ENCODE results near the gene CCDC91.

The CCDC91 gene

GRCh38 chr12:28156804-28157203 is 33.5 kb upstream of the CCDC91 start:
- no peak for DNase-seq (ENCODE audit: low read depth)
- TF ChIP-seq, protein P1, sequence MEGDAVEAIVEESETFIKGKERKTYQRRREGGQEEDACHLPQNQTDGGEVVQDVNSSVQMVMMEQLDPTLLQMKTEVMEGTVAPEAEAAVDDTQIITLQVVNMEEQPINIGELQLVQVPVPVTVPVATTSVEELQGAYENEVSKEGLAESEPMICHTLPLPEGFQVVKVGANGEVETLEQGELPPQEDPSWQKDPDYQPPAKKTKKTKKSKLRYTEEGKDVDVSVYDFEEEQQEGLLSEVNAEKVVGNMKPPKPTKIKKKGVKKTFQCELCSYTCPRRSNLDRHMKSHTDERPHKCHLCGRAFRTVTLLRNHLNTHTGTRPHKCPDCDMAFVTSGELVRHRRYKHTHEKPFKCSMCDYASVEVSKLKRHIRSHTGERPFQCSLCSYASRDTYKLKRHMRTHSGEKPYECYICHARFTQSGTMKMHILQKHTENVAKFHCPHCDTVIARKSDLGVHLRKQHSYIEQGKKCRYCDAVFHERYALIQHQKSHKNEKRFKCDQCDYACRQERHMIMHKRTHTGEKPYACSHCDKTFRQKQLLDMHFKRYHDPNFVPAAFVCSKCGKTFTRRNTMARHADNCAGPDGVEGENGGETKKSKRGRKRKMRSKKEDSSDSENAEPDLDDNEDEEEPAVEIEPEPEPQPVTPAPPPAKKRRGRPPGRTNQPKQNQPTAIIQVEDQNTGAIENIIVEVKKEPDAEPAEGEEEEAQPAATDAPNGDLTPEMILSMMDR (IDR thresholded peaks at IDR 0.05; ENCODE audit: low read depth, low read length, missing control alignments) = no peak
- no peak overlapping the region for H3K4me3 ChIP-seq (ENCODE audit: low read depth, low read length)

GRCh38 chr12:28158353-28158752 is 31.9 kb upstream of the CCDC91 start:
- no peak overlapping the region for H3K4me3 ChIP-seq (ENCODE audit: low read depth, low read length)
- TF ChIP-seq, protein P1 (IDR thresholded peaks at IDR 0.05; ENCODE audit: low read depth, low read length, missing control alignments) = no peak
- DNase-seq (ENCODE audit: low read depth) = no peak

DNA sequence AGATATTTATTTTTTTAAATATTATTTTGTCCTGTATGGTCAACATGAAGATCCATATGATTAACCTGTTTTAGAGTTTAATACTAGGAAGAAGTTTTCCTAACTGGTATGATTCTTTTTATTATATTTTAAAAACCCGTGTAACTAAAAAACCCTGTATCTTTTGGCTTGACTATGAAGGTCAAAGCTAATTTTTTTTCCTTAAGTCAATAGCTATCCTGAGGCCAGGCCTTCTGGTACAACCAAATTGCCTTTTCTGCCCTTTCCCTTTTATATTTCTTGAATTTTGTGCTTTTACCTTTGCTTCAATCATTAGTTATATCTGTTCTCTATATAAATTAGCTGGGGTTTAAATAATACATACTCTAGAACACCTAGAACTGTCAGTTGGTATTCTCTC is 30.6 kb upstream of the CCDC91 start:
- no peak overlapping the region for H3K4me3 ChIP-seq (ENCODE audit: low read depth, low read length)
- TF ChIP-seq, protein P1 (IDR thresholded peaks at IDR 0.05; ENCODE audit: low read depth, low read length, missing control alignments) = no peak
- no peak for DNase-seq (ENCODE audit: low read depth)

- TF ChIP-seq, protein P1 (IDR thresholded peaks at IDR 0.05; ENCODE audit: low read depth, low read length, missing control alignments) = no peak
- no peak for DNase-seq (ENCODE audit: low read depth)
- no peak overlapping the region for H3K4me3 ChIP-seq (ENCODE audit: low read depth, low read length)
Observed at GRCh38 chr12:28161697-28162096, 28.6 kb upstream of the CCDC91 start.

- H3K4me3 ChIP-seq (ENCODE audit: low read depth, low read length) = no peak overlapping the region
- TF ChIP-seq, protein P1 (IDR thresholded peaks at IDR 0.05; ENCODE audit: low read depth, low read length, missing control alignments) = no peak
- no peak for DNase-seq (ENCODE audit: low read depth)
Observed at GRCh38 chr12:28162697-28163096, 27.6 kb upstream of the CCDC91 start.

DNA sequence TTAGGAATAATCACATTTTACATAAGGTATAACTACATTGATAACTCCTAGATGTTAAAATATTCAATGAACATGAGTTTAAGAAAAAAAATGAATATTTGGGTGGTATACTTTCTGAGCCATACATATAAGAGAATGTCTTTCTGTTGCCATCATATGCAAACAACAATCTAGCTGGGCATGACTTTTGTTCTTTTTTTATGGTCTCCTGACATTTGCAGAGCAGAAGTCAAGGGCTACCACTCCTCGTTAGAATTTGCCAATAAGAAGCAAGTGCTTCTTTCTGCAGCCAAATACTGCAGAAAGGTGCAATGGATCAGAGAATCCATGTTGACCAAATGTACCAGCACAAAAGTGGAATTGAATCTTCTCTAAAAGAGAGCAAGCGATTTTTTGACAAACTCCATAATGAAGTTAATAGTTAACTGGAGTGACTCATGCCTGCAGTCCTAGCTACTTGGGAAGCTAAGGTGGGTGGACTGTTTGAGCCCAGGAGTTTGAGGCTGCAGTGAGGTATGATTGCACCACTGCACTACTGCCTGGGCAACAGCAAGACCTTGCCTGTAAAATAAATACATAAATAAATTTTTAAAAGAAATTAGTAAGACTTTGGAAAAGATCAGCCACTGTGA is 25.5 kb upstream of the CCDC91 start:
- H3K4me3 ChIP-seq (ENCODE audit: low read depth, low read length) = no peak overlapping the region
- no peak for DNase-seq (ENCODE audit: low read depth)
- TF ChIP-seq, protein P1 (IDR thresholded peaks at IDR 0.05; ENCODE audit: low read depth, low read length, missing control alignments) = no peak

- no peak for DNase-seq (ENCODE audit: low read depth)
- TF ChIP-seq, protein P1 (IDR thresholded peaks at IDR 0.05; ENCODE audit: low read depth, low read length, missing control alignments) = no peak
- H3K4me3 ChIP-seq (ENCODE audit: low read depth, low read length) = no peak overlapping the region
Observed at GRCh38 chr12:28167981-28168485, 22.2 kb upstream of the CCDC91 start.

Measured in GM12864 (cell line).